ENCODE data around the gene ATIC. TPM values are rescaled to one million over a fixed set of nuclear protein-coding genes. Genes with fewer than 3 reads are reported as not detected.
A peak's percentile ranks its signal among the peaks of the same experiment; 100 is the strongest.

ATIC gene
- total RNA-seq, 1 donor from 2014 or later: 6.6 TPM

DNA sequence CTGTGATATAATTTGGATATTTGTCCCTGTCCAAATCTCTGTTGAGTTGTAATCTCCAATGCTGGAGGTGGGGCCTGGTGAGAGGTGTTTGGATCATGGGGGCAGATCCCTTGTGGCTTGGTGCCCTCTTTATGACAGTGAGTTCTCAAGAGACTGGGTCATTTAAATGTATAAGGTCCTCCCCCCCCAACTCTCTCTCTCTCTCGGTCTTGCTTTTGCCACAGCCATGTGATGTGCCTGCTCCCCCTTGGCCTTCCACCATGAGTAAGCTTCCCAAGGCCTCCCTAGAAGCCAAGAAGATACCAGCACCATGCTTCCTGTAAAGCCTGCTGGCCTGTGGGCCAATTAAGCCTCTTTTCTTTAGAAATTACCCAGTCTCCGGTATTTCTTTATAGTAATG, 65.4 kb downstream of the ATIC start:
- no peak for DNase-seq

GRCh38 chr2:215378045-215378444, 66.2 kb downstream of the ATIC start:
- no peak for DNase-seq

DNA sequence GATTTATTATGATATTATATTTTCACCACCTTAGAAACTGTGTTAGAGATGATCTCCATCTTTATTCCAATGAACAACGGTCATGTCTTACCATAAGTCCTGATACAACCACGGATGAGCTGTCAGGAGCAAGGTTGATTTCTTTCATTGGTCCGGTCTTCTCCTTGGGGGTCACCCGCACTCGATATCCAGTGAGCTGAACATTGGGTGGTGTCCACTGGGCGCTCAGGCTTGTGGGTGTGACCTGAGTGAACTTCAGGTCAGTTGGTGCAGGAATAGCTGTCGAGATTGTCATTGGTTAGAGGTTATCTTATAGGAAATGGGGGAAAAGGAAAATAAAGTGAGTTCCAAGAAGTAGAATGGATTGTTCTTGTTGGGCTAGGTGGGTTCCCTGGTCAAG, 67.2 kb downstream of the ATIC start:
- no peak for DNase-seq

DNA sequence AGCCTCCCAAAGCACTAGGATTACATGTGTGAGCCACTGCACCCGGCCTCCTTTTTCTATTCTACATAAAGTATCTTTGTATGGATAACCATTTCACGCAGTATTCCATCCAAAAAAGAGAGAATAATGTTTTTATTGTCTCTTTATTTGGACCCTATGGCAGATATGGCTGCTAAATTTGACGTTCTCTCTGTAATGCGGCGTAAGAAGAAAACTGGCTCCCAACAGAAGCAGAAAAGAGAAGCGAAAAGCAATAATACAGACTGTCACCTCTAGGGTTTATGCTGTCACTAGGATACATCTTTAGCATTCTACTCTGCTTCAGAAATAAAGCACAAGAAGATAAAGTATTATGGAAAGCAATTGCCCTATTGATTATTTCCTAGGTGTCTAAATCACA, 68.1 kb downstream of the ATIC start:
- no peak for DNase-seq

- no peak for DNase-seq
Observed at GRCh38 chr2:215380699-215381098, 68.8 kb downstream of the ATIC start.

DNA sequence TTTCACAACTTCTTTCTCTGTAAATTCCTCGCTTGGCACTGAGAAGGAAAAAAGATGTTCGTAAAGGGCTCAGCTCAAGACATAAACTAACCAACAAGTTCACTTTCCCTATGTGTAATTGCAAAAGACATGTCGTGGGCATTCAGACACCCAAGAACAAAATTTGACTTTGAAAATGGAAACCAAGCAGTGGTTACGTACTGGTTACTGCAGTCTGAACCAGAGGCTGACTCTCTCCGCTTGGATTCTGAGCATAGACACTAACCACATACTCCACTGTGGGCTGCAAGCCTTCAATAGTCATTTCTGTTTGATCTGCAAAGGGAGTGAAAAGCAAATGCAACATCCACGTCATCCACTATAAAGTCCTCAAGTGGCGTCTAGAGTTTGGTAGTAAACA, 70.2 kb downstream of the ATIC start:
- no peak for DNase-seq

DNA sequence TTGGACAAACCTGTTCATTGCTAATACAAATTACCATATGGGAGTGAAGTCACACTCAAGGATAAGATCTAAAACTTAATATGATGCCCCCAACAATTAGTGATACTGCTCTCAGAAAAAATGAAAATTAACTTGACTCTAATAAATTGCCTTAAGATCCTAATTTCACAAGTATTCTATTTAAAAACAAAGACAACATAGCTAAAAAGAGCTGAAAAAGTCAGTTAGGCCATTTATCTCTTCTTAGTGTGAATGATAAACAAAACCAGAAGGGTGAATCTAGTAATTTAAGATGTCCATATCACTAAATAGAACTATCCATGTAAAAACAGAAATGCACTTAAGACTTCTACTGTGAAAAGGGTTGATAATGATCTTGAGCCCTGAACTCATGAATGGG, 70.6 kb downstream of the ATIC start:
- DNase-seq: no peak

- DNase-seq: no peak
Observed at GRCh38 chr2:215383652-215384279, 71.9 kb downstream of the ATIC start.

- no peak for DNase-seq
Observed at GRCh38 chr2:215384710-215385109, 72.9 kb downstream of the ATIC start.

DNA sequence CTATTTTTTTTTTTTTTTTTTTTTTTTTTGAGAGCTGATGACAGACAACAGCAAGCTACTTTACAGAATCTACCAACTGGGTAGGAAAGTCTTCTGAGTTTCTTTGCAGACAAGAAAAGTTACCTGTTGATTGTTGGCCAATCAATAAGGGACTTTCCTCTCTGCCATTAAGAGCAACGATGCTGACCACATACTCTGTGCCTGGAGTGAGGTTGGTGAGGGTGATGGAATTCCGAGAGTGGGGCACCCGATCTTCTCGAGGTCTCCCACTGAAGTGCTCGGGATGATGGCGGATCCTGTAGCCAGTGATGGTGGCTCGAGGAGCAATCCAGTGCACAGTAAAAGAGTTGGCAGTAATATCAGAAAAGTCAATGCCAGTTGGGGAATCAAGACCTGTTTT, 74.7 kb downstream of the ATIC start:
- DNase-seq: no peak

- DNase-seq: no peak
Observed at GRCh38 chr2:215388002-215388728, 76.3 kb downstream of the ATIC start.

GRCh38 chr2:215390550-215390913, 78.7 kb downstream of the ATIC start:
- DNase-seq: no peak

DNA sequence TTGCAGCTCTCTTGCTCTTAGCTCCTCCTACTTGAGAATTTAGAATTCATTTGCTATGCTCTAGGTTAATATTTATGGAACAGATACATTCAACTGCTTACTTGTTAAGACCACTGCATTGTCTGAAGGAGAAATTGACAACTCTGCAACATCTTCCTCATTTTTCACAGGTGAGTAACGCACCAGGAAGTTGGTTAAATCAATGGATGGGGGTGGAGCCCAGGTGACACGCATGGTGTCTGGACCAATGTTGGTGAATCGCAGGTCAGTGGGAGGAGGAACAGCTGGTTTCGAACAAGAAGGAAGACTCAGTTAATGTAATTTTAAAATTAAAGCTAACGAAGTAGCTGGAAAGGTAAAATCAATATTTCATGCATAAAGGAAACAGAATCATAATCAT, 79.7 kb downstream of the ATIC start:
- no peak for DNase-seq

DNA sequence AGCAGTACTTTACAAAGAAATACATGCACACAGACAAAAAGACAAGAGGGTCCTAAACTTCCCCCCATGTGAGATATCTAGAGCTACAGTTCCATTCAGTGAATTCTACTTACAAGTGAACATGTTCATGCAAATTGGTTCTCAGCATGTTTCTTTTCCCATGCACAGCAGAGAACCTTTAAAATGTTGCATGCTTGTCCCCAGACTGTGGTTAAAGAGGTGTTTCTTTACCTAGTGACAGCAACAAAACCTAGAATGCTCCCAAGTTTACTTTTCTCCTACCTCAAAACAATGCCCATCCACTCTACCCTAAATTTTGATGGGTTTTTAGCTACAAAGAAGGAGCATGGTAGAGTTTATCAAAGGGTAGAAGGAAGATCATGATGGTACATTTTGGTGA, 80.3 kb downstream of the ATIC start:
- DNase-seq: no peak

- no peak for DNase-seq
Observed at GRCh38 chr2:215392687-215393270, 80.9 kb downstream of the ATIC start.

GRCh38 chr2:215394102-215394805, 82.4 kb downstream of the ATIC start:
- no peak for DNase-seq

GRCh38 chr2:215395687-215396460, 84.0 kb downstream of the ATIC start:
- no peak for DNase-seq

DNA sequence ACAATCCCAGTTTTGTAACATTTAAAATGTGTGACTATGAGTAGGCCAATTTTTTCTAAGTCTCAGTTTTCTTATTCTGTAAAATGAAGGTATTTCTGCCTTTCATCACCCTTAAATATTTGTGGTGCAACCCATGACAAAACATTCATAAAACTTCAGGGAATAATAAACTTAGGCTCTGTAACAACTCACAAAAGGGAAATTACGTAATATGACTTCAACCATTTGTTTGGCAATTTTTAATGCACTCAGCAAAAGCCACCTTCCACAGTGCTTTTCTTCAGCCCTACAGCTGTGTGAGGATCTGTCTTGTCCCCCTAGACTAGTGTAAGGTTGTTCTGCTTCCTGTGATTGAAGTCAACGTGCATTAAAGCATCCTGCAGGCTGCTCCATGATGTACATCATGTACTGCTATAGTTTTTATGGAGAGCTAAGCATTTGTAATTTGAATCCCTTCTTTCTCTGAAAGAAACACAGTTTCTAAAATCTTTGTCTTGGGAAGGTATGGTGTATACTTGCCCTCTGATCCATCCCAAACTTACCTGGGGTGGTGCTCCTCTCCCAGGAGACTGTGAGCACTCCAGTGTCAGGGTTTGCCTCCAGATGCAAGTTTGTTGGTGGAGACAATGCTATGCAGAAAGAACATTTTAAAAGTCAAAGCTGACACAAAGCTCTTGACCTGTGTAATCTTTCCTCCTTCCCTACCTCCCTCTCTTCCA, 84.9 kb downstream of the ATIC start:
- no peak for DNase-seq

GRCh38 chr2:215397632-215398341, 85.9 kb downstream of the ATIC start:
- DNase-seq: peak; percentile 48

DNA sequence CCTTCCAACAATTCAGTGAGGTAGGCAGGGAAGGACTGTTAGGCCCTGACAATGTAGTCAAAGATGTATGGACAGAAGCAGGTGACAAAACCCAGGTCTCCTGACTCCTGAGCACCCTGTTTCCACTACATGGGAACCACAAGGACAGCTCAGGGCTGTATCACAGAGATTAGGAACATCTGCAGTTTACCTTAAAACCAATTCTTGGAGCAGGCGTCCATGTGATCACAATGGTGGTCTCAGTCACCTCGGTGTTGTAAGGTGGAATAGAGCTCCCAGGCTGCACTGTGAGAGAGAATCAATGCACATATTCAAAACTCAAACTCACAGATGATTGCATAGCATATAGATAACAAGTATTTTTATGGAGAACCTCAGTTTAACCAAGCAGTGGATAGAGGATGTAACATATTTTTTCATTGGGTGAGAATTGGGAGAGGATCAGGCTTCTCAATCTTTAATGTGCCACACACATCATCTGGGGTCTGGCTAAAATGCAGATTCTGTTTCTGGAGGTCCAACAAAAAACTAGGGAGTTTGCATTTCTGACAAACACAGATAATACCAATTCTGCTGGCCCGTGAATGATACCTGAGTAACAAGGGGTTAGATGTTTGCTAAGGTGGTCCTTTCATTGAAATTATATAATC, 87.3 kb downstream of the ATIC start:
- DNase-seq: no peak

Measured in dermis blood vessel endothelial cell (primary cell).